Stomach (tissue), 9 donors: ENCODE measurements around the gene RASA3. TPM values are rescaled to one million over a fixed set of nuclear protein-coding genes. Genes with fewer than 3 reads are reported as not detected.

Source experiments
- DNase-seq, 2 donors: peaks; one replicate each; pipeline versions ENCODE4 v3.0.0 to v3.0.0-alpha.2; 2013 to 2019
- H3K27ac ChIP-seq, 5 donors: fragments of 200-600 bp in 4 of 5; sonication (generic) in 4 of 5; one replicate each; pipeline ENCODE4 v1.5.1; 2013 to 2019; ENCODE audit warnings: mild to moderate bottlenecking in 1 of 5, moderate library complexity in 1 of 5
- H3K27me3 ChIP-seq, 3 donors: fragments of 200-600 bp; sonication (generic); one replicate each; pipeline ENCODE4 v1.5.1; 2017 to 2019; ENCODE audit warnings: mixed run types in 1 of 3
- H3K36me3 ChIP-seq, 4 donors: fragments of 200-600 bp; sonication (generic); 1 replicate in 3 of 4; 2 replicates in 1 of 4; pipeline ENCODE4 v1.5.1; 2016 to 2019
- H3K4me1 ChIP-seq, 4 donors: fragments of 200-600 bp; sonication (generic); one replicate each; pipeline ENCODE4 v1.5.1; 2016 to 2019
- H3K4me3 ChIP-seq, 4 donors: fragments of 200-600 bp; sonication (generic) in 3 of 4; one replicate each; pipeline ENCODE4 v1.5.1; 2016 to 2019; ENCODE audit warnings: mild to moderate bottlenecking in 1 of 4
- H3K9me3 ChIP-seq, 4 donors: fragments of 200-600 bp; sonication (generic); one replicate each; pipeline ENCODE4 v1.5.1; 2016 to 2019
- CTCF ChIP-seq, 7 experiments: fragments of 450-650 bp in 4 of 7; fragments of 200-600 bp in 3 of 7; sonication (generic) in 3 of 7; IDR thresholded peaks; one replicate each; pipeline ENCODE4 v1.5.1; 2016 to 2019; ENCODE audit warnings: antibody characterized with exemption in 7 of 7, control low read depth in 2 of 7, mild to moderate bottlenecking in 1 of 7
- EP300 ChIP-seq: sonication (generic); formaldehyde crosslinking; IDR thresholded peaks from one replicate; pipeline ENCODE4 v1.6.1; 2017; ENCODE audit warnings: antibody characterized with exemption
- POLR2A ChIP-seq, 4 donors: fragments of 450-650 bp; IDR thresholded peaks; one replicate each; pipeline ENCODE4 v1.6.1; 2016; ENCODE audit warnings: antibody characterized with exemption in 4 of 4, control low read depth in 2 of 4, mild to moderate bottlenecking in 1 of 4, moderate library complexity in 1 of 4
- POLR2AphosphoS5 ChIP-seq, 3 donors: sonication (generic); formaldehyde crosslinking; IDR thresholded peaks; one replicate each; pipeline ENCODE4 v1.6.1; 2016; ENCODE audit warnings: antibody characterized with exemption in 3 of 3
- WGBS, 5 donors: extraction: QIAGEN DNeasy Blood & Tissue Kit in 3 of 5; methylation state at CpG; one replicate each; pipeline versions ENCODE4 v1.1.5 to v1.1.7; 2013 to 2018; 5-methylcytosine and 5-hydroxymethylcytosine counted together
- intact Hi-C: fragments of 100-400 bp; cut with DNase I; formaldehyde crosslinking; loops from one replicate; pipeline ENCODE4 v1.15.1; 2023; ENCODE audit warnings: low total_unique reads
- polyA plus RNA-seq, 3 donors: library from polyadenylated mRNA; stranded (reverse); fragments of 200-250 nt; gene quantifications; one replicate each; pipeline ENCODE4 v1.2.3, GENCODE V29; 2013
- total RNA-seq, 5 donors: library from RNA; depleted of rRNA; stranded (reverse); fragments of >200 nt; gene quantifications; one replicate each; pipeline versions ENCODE4 v1.1.0 to v1.2.3, GENCODE V29; 2014 to 2016
- donor health status: healthy with polysubstance abuse.
- donor health status: Bipolar disorder and iron deficiency.
- donor health status: healthy.

RASA3 gene
- total and polyA plus RNA-seq, 8 donors = 3.7 to 22.3 (median 7.9) TPM

GRCh38 chr13:114102521-114103288, 29.7 kb downstream of the RASA3 start:
- no peak for TF ChIP-seq EP300
- TF ChIP-seq CTCF (IDR thresholded peaks at IDR 0.05) = no peak
- TF ChIP-seq POLR2A (IDR thresholded peaks at IDR 0.05) = no peak
- TF ChIP-seq POLR2AphosphoS5 (IDR thresholded peaks at IDR 0.05) = no peak
- Histone ChIP-seq H3K27me3 (no peaks in the 10 kb centered on the region), H3K27ac (no peak overlapping the region), H3K4me1 (peaks cover 26 to 62% (median 46%) of the 10 kb centered on the region in 4 donors), H3K4me3 (no peak overlapping the region), H3K9me3 (no peaks in the 10 kb centered on the region), H3K36me3 (no peaks in the 10 kb centered on the region)
- WGBS, 5 donors = 88 to 96% (median 90%) methylated on average over 27 to 29 of the region's 29 CpGs
- no peak for DNase-seq
- intact Hi-C loops = no loop called here

- 92 to 95% (median 93%) methylated on average over 18 of the region's 18 CpGs for WGBS, 5 donors
- H3K36me3 ChIP-seq = no peaks in the 10 kb centered on the region
- H3K4me3 ChIP-seq = no peak overlapping the region
- no peaks in the 10 kb centered on the region for H3K27me3 ChIP-seq
- intact Hi-C loops = no loop called here
- no peaks in the 10 kb centered on the region for H3K9me3 ChIP-seq
- H3K27ac ChIP-seq = no peak overlapping the region
- peaks cover 26 to 56% (median 41%) of the 10 kb centered on the region in 4 donors for H3K4me1 ChIP-seq
- DNase-seq = no peak
- TF ChIP-seq EP300 = no peak
- no peak for TF ChIP-seq CTCF (IDR thresholded peaks at IDR 0.05)
- TF ChIP-seq POLR2AphosphoS5 (IDR thresholded peaks at IDR 0.05) = no peak
- no peak for TF ChIP-seq POLR2A (IDR thresholded peaks at IDR 0.05)
Measured at GRCh38 chr13:114102131-114102520, 30.3 kb downstream of the RASA3 start.

- Histone ChIP-seq H3K27me3 (no peaks in the 10 kb centered on the region), H3K36me3 (no peaks in the 10 kb centered on the region), H3K4me1 (peaks cover 26 to 53% (median 40%) of the 10 kb centered on the region in 4 donors), H3K4me3 (no peak overlapping the region), H3K27ac (peak overlapping the region; percentile 25 to 73 (median 70)), H3K9me3 (no peaks in the 10 kb centered on the region)
- no peak for TF ChIP-seq POLR2A (IDR thresholded peaks at IDR 0.05)
- TF ChIP-seq CTCF (IDR thresholded peaks at IDR 0.05) = no peak
- no peak for TF ChIP-seq POLR2AphosphoS5 (IDR thresholded peaks at IDR 0.05)
- no peak for TF ChIP-seq EP300
- DNase-seq = no peak
- intact Hi-C loops = no loop called here
- 57 to 74% (median 61%) methylated on average over 15 to 27 of the region's 27 CpGs for WGBS, 5 donors
Measured at GRCh38 chr13:114101358-114102130, 30.9 kb downstream of the RASA3 start.

- no peak overlapping the region for H3K4me3 ChIP-seq
- 56 to 74% (median 69%) methylated on average over 27 to 29 of the region's 29 CpGs for WGBS, 5 donors
- no peaks in the 10 kb centered on the region for H3K27me3 ChIP-seq
- H3K27ac ChIP-seq = peak overlapping the region; percentile 25 to 73 (median 70)
- no peak for TF ChIP-seq POLR2AphosphoS5 (IDR thresholded peaks at IDR 0.05)
- no peak for TF ChIP-seq CTCF (IDR thresholded peaks at IDR 0.05)
- TF ChIP-seq EP300 = no peak
- no peak for TF ChIP-seq POLR2A (IDR thresholded peaks at IDR 0.05)
- peaks cover 26 to 48% (median 38%) of the 10 kb centered on the region in 4 donors for H3K4me1 ChIP-seq
- peak in 1 of 2 donors; percentile 74 for DNase-seq
- no peaks in the 10 kb centered on the region for H3K9me3 ChIP-seq
- H3K36me3 ChIP-seq = no peaks in the 10 kb centered on the region
- intact Hi-C loops = no loop called here
Measured at GRCh38 chr13:114100446-114101357, 31.7 kb downstream of the RASA3 start.
